Naive thymus-derived CD8-positive, alpha-beta T cell (primary cell): ENCODE data around the gene PIEZO2. TPM values are rescaled to one million over a fixed set of nuclear protein-coding genes. Genes with fewer than 3 reads are reported as not detected.
"Not testable (repeated sequence)": the region's sequence is repeated elsewhere in the genome, so short reads cannot be mapped to it uniquely, and the experiment has no call there.

Experiments used
- ATAC-seq, 2 donors: fragments of 150-1000 bp; cut with Tn5 transposase in 1 of 2; sonication (Bioruptor Pico), chemical (Tn5 transposase) in 1 of 2; 1 replicate in 1 of 2; 2 replicates in 1 of 2; pipeline ENCODE4 v1.10.0; 2021; ENCODE audit warnings: mild to moderate bottlenecking in 2 of 2, moderate library complexity in 2 of 2
- POLR2A ChIA-PET: fragments of 350-600 bp; sonication (Branson Sonifier 250); formaldehyde crosslinking; loops from one replicate; lab custom pipeline; 2021; ENCODE audit warnings: antibody characterized with exemption; lab: Charles Lee
- DNase-seq, 10 donors: peaks; one replicate each; pipeline versions ENCODE4 v3.0.0 to v3.0.0-alpha.2; 2020 to 2022
- H3K27ac Mint-ChIP-seq, 10 donors: one replicate each; pipeline ENCODE4 v1.8.0; 2020 to 2022; ENCODE audit warnings: mild to moderate bottlenecking in 10 of 10, mixed read lengths in 10 of 10, moderate library complexity in 4 of 10, inconsistent platforms in 1 of 10
- H3K27me3 Mint-ChIP-seq, 5 donors: one replicate each; pipeline ENCODE4 v1.8.0; 2021 to 2022; ENCODE audit warnings: mixed read lengths in 5 of 5
- H3K36me3 Mint-ChIP-seq, 3 donors: one replicate each; pipeline ENCODE4 v1.8.0; 2020 to 2022; ENCODE audit warnings: mixed read lengths in 3 of 3, mild to moderate bottlenecking in 2 of 3, inconsistent platforms in 1 of 3
- H3K4me1 Mint-ChIP-seq, 4 donors: one replicate each; pipeline ENCODE4 v1.8.0; 2021 to 2022; ENCODE audit warnings: mixed read lengths in 4 of 4
- H3K4me3 Mint-ChIP-seq, 10 donors: one replicate each; pipeline ENCODE4 v1.8.0; 2020 to 2022; ENCODE audit warnings: mild to moderate bottlenecking in 10 of 10, mixed read lengths in 10 of 10, moderate library complexity in 6 of 10, inconsistent platforms in 1 of 10
- H3K9me3 Mint-ChIP-seq, 9 donors: one replicate each; pipeline ENCODE4 v1.8.0; 2020 to 2022; ENCODE audit warnings: mixed read lengths in 9 of 9, mild to moderate bottlenecking in 3 of 9, inconsistent platforms in 1 of 9, moderate library complexity in 1 of 9
- polyA plus RNA-seq, 3 donors: library from polyadenylated mRNA; unstranded; fragments of 300-500 nt; fragmentation: Illumina TruSeq; gene quantifications; one replicate each; pipeline ENCODE4 v1.2.3, GENCODE V29; 2021
- total RNA-seq, 8 experiments: library from RNA in 2 of 8; stranded (reverse) in 2 of 8; gene quantifications; one replicate each; pipeline ENCODE4 v1.2.3 and lab custom pipeline; 2021 to 2026

Gene PIEZO2
- total and polyA plus RNA-seq, 5 experiments from 2014 or later, result not detected

GRCh38 chr18:10852385-10853303, 296.7 kb downstream of the PIEZO2 start:
- no peaks in the 10 kb centered on the region for H3K36me3 Mint-ChIP-seq
- H3K27me3 Mint-ChIP-seq, result peaks cover 0 to 8% (median 3%) of the 10 kb centered on the region in 5 donors
- ATAC-seq (no peak), DNase-seq (no peak)
- POLR2A ChIA-PET, result no interaction called here
- H3K27ac Mint-ChIP-seq, result no peak overlapping the region
- no peaks in the 10 kb centered on the region for H3K9me3 Mint-ChIP-seq
- H3K4me3 Mint-ChIP-seq, result no peak overlapping the region
- no peaks in the 10 kb centered on the region for H3K4me1 Mint-ChIP-seq

DNA sequence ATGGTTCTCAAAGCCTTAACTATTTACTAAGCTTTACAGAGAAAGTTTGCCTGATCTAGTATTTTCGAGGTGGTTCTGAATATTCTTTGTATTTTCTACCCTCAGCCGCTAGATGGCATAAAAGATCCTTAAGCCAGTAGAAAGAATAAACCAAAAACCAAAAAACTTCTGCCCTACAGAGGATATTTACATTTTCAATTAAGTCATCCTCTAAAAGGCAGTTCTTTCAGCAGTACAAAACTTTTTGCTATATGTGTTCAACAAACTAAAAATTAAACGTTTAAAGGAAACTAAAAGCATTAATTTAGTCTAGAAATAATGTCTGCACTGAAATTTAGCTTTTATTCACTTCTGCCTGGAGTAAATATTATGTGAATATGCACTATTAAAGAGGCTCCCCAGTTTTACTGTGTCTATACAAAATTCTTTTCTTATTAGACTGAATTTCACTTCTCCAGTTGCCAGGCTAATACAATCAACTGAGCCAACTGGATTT, 297.5 kb downstream of the PIEZO2 start:
- Mint-ChIP-seq H3K27ac (no peak overlapping the region), H3K9me3 (no peaks in the 10 kb centered on the region), H3K36me3 (no peaks in the 10 kb centered on the region), H3K4me3 (no peak overlapping the region), H3K27me3 (peaks cover 0 to 8% (median 3%) of the 10 kb centered on the region in 5 donors), H3K4me1 (no peaks in the 10 kb centered on the region)
- peak in 3 of 10 donors; percentile 12 to 33 (median 16) for DNase-seq
- POLR2A ChIA-PET, result no interaction called here
- no peak for ATAC-seq

DNA sequence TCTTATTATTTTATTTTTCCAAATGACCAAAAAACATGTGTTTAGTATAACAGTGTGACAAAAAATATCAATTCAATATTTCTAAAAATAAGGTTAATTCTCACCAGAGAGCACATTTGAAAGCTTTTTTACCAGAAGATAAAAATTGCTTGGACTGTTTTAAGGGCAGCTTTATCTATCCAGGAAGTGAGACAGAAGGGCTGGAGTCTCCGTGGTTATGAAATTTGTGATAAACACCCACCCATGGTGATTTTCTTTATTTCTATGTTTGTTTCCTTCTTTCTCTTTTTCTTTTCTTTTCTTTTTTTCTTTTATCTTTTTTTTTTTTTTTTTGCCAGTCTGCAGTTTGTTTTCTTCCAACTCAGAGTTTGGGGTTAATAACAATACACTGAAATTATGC, 298.5 kb downstream of the PIEZO2 start:
- Mint-ChIP-seq H3K4me1 (no peaks in the 10 kb centered on the region), H3K36me3 (no peaks in the 10 kb centered on the region), H3K4me3 (no peak overlapping the region), H3K27me3 (peaks cover 0 to 8% (median 4%) of the 10 kb centered on the region in 5 donors), H3K27ac (no peak overlapping the region), H3K9me3 (peaks cover 0 to 2% (median 0%) of the 10 kb centered on the region in 9 donors)
- ATAC-seq (no peak), DNase-seq (no peak)
- POLR2A ChIA-PET, result no interaction called here

DNA sequence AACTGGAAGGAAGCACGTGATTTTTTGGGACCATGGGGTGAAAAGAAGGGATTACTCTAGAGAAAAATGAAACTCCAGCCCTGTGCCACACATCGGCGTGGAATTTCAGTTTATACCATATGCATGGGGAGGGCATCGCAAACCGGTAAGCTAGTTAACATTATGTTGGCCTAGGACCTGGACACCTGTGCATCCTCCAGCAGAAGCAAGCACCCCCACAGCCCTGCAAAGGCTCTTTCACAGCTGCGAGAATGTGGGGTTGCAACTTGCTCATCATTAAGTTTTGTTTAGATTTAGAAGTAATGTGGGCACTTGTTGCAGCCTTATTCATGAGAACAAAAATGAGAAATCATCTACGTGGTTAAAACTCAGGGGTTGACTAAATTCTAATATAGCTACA, 299.2 kb downstream of the PIEZO2 start:
- ATAC-seq, result no peak

GRCh38 chr18:10847907-10848306, 301.5 kb downstream of the PIEZO2 start:
- H3K36me3 Mint-ChIP-seq, result no peaks in the 10 kb centered on the region
- ATAC-seq (no peak), DNase-seq (no peak)
- peaks cover 0 to 2% (median 0%) of the 10 kb centered on the region in 9 donors for H3K9me3 Mint-ChIP-seq
- H3K4me3 Mint-ChIP-seq, result no peak overlapping the region
- no peak overlapping the region for H3K27ac Mint-ChIP-seq
- H3K27me3 Mint-ChIP-seq, result peaks cover 0 to 7% (median 2%) of the 10 kb centered on the region in 5 donors
- H3K4me1 Mint-ChIP-seq, result no peaks in the 10 kb centered on the region
- POLR2A ChIA-PET, result no interaction called here

More for the DNA sequence above, 299.2 kb downstream of the PIEZO2 start:
- H3K4me3 Mint-ChIP-seq, result no peak overlapping the region
- no peak overlapping the region for H3K27ac Mint-ChIP-seq
- H3K27me3 Mint-ChIP-seq, result peaks cover 0 to 8% (median 4%) of the 10 kb centered on the region in 5 donors
- DNase-seq, result no peak
- H3K9me3 Mint-ChIP-seq, result peaks cover 0 to 2% (median 0%) of the 10 kb centered on the region in 9 donors
- no peaks in the 10 kb centered on the region for H3K36me3 Mint-ChIP-seq
- POLR2A ChIA-PET, result no interaction called here
- no peaks in the 10 kb centered on the region for H3K4me1 Mint-ChIP-seq

DNA sequence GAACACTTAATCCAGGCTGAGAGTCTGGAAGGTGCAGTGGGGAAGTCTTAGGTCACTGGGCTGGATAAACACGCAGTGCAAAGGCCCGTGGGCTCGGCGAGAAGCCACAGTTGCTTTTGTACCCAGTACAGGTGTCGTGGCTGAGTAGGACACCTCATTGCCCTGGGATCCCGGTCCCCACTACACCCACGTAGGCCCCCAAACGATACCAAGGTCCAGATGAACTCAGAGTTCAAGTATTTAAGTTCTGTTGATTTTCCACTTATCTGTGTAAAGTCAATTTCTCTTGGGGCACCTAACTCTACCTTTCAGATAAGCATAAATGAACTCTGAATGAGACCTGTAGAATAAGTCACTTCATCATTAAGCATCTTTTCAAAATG, 302.0 kb downstream of the PIEZO2 start:
- no peak overlapping the region for H3K27ac Mint-ChIP-seq
- H3K4me3 Mint-ChIP-seq, result no peak overlapping the region
- H3K27me3 Mint-ChIP-seq, result peaks cover 0 to 3% (median 2%) of the 10 kb centered on the region in 5 donors
- ATAC-seq (no peak), DNase-seq (no peak)
- H3K4me1 Mint-ChIP-seq, result no peaks in the 10 kb centered on the region
- POLR2A ChIA-PET, result no interaction called here
- no peaks in the 10 kb centered on the region for H3K36me3 Mint-ChIP-seq
- peaks cover 0 to 2% (median 0%) of the 10 kb centered on the region in 9 donors for H3K9me3 Mint-ChIP-seq

GRCh38 chr18:10846657-10847407, 302.5 kb downstream of the PIEZO2 start:
- POLR2A ChIA-PET, result no interaction called here
- DNase-seq (no peak), ATAC-seq (no peak)
- Mint-ChIP-seq H3K4me3 (no peak overlapping the region), H3K9me3 (peaks cover 0 to 2% (median 0%) of the 10 kb centered on the region in 9 donors), H3K36me3 (no peaks in the 10 kb centered on the region), H3K27me3 (peaks cover 0 to 2% (median 0%) of the 10 kb centered on the region in 5 donors), H3K4me1 (no peaks in the 10 kb centered on the region), H3K27ac (peak overlapping the region in 1 of 10 donors; percentile 36)

- H3K27ac Mint-ChIP-seq, H3K9me3 Mint-ChIP-seq, DNase-seq, H3K36me3 Mint-ChIP-seq, ATAC-seq, POLR2A ChIA-PET, H3K4me3 Mint-ChIP-seq, H3K4me1 Mint-ChIP-seq, H3K27me3 Mint-ChIP-seq: not testable (repeated sequence)
Observed at GRCh38 chr18:10846035-10846434, 303.3 kb downstream of the PIEZO2 start.

DNA sequence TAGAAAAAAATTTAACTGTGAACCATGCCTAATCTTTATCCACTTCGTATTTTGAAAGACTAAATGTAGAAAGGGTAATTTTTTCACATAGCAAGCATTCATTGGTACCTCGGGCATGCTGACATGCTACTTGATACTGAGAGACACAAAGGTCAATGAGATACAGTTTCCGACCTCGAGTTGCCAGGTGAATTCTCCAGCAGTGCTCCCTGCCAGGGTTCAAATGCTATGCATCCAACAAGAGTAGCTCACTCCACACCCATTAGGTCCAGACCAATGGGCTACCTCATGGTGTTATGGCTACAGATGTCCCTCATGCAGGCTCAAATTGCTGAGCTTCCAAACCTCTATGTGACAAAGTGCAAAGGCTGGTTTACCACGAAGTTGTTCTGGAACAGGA, 305.8 kb downstream of the PIEZO2 start:
- Mint-ChIP-seq H3K4me3 (no peak overlapping the region), H3K4me1 (no peaks in the 10 kb centered on the region), H3K27me3 (peaks cover 0 to 4% (median 0%) of the 10 kb centered on the region in 5 donors), H3K36me3 (peaks cover 0 to 4% (median 0%) of the 10 kb centered on the region in 3 donors), H3K9me3 (peaks cover 0 to 2% (median 0%) of the 10 kb centered on the region in 9 donors), H3K27ac (no peak overlapping the region)
- ATAC-seq (no peak), DNase-seq (no peak)
- POLR2A ChIA-PET, result no interaction called here

- no peak overlapping the region for H3K27ac Mint-ChIP-seq
- DNase-seq, result no peak
- peaks cover 0 to 2% (median 0%) of the 10 kb centered on the region in 9 donors for H3K9me3 Mint-ChIP-seq
- no peak for ATAC-seq
- POLR2A ChIA-PET, result no interaction called here
- no peaks in the 10 kb centered on the region for H3K4me1 Mint-ChIP-seq
- no peak overlapping the region for H3K4me3 Mint-ChIP-seq
- H3K27me3 Mint-ChIP-seq, result peaks cover 0 to 5% (median 0%) of the 10 kb centered on the region in 5 donors
- H3K36me3 Mint-ChIP-seq, result peaks cover 0 to 4% (median 0%) of the 10 kb centered on the region in 3 donors
Observed at GRCh38 chr18:10842861-10843260, 306.5 kb downstream of the PIEZO2 start.

GRCh38 chr18:10842371-10842770, 307.0 kb downstream of the PIEZO2 start:
- Mint-ChIP-seq H3K27ac (no peak overlapping the region), H3K4me3 (no peak overlapping the region), H3K27me3 (peaks cover 0 to 5% (median 0%) of the 10 kb centered on the region in 5 donors)

GRCh38 chr18:10841203-10841602, 308.2 kb downstream of the PIEZO2 start:
- DNase-seq (no peak), ATAC-seq (no peak)
- H3K4me3 Mint-ChIP-seq, result no peak overlapping the region
- H3K27ac Mint-ChIP-seq, result no peak overlapping the region
- no peaks in the 10 kb centered on the region for H3K4me1 Mint-ChIP-seq
- POLR2A ChIA-PET, result no interaction called here
- peaks cover 0 to 11% (median 0%) of the 10 kb centered on the region in 5 donors for H3K27me3 Mint-ChIP-seq
- peaks cover 0 to 4% (median 0%) of the 10 kb centered on the region in 3 donors for H3K36me3 Mint-ChIP-seq
- peaks cover 0 to 2% (median 0%) of the 10 kb centered on the region in 9 donors for H3K9me3 Mint-ChIP-seq

More at GRCh38 chr18:10842371-10842770, 307.0 kb downstream of the PIEZO2 start:
- POLR2A ChIA-PET, result no interaction called here
- no peak for DNase-seq
- no peaks in the 10 kb centered on the region for H3K4me1 Mint-ChIP-seq
- peaks cover 0 to 4% (median 0%) of the 10 kb centered on the region in 3 donors for H3K36me3 Mint-ChIP-seq
- no peak for ATAC-seq
- H3K9me3 Mint-ChIP-seq, result peaks cover 0 to 2% (median 0%) of the 10 kb centered on the region in 9 donors
